OCI-LY7 (cell line): ENCODE results near the gene CA12.

Experiments used
- EZH2phosphoT487 ChIP-seq: fragments of 200-600 bp; sonication (generic); IDR thresholded peaks from 2 replicates; pipeline ENCODE4 v1.6.1; 2018; ENCODE audit warnings: low read depth, borderline replicate concordance, mild to moderate bottlenecking, mixed run types, antibody characterized with exemption, low read length, moderate library complexity, mixed read lengths
- TF ChIP-seq, protein P1 (sequence below): fragments of 200-600 bp; sonication (generic); conservative IDR thresholded peaks from 2 replicates; pipeline ENCODE4 v1.5.1; 2014; ENCODE audit warnings: mild to moderate bottlenecking, antibody characterized with exemption, low read length, moderate library complexity, mixed read lengths

GRCh38 chr15:63407612-63408011 lies 26.0 kb upstream of the CA12 start:
- TF ChIP-seq, protein P1, sequence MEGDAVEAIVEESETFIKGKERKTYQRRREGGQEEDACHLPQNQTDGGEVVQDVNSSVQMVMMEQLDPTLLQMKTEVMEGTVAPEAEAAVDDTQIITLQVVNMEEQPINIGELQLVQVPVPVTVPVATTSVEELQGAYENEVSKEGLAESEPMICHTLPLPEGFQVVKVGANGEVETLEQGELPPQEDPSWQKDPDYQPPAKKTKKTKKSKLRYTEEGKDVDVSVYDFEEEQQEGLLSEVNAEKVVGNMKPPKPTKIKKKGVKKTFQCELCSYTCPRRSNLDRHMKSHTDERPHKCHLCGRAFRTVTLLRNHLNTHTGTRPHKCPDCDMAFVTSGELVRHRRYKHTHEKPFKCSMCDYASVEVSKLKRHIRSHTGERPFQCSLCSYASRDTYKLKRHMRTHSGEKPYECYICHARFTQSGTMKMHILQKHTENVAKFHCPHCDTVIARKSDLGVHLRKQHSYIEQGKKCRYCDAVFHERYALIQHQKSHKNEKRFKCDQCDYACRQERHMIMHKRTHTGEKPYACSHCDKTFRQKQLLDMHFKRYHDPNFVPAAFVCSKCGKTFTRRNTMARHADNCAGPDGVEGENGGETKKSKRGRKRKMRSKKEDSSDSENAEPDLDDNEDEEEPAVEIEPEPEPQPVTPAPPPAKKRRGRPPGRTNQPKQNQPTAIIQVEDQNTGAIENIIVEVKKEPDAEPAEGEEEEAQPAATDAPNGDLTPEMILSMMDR = no peak
- TF ChIP-seq EZH2phosphoT487 = no peak
